Natural killer cell (primary cell): ENCODE measurements around the gene CNPY3. TPM values are rescaled to one million over a fixed set of nuclear protein-coding genes. Genes with fewer than 3 reads are reported as not detected.

Experiments used
- ATAC-seq, 3 donors: fragments of 150-1000 bp in 2 of 3; fragments of 200-7000 bp in 1 of 3; cut with Tn5 transposase; 1 replicate in 1 of 3; 2 replicates in 2 of 3; pipeline ENCODE4 v1.10.0; 2021; ENCODE audit warnings: mild to moderate bottlenecking in 2 of 3, moderate library complexity in 2 of 3
- DNase-seq, 2 donors: peaks; one replicate each; pipeline versions ENCODE4 v3.0.0 to v3.0.0-alpha.2; 2013 to 2021; ENCODE audit warnings: mixed read lengths in 1 of 2
- H3K27ac ChIP-seq: one replicate; pipeline ENCODE4 v1.5.1; 2013; ENCODE audit warnings: mild to moderate bottlenecking, low read length
- H3K27me3 ChIP-seq: one replicate; pipeline ENCODE4 v1.6.1; 2013; ENCODE audit warnings: low read length; ENCODE audit not compliant: control insufficient read depth, insufficient read depth
- H3K36me3 ChIP-seq: one replicate; pipeline ENCODE4 v1.6.1; 2013; ENCODE audit warnings: low read length; ENCODE audit not compliant: control insufficient read depth, insufficient read depth
- H3K4me1 ChIP-seq: one replicate; pipeline ENCODE4 v1.6.1; 2013; ENCODE audit warnings: low read length; ENCODE audit not compliant: control insufficient read depth, insufficient read depth
- H3K4me3 ChIP-seq: one replicate; pipeline ENCODE4 v1.5.1; 2013; ENCODE audit warnings: low read length
- H3K9me3 ChIP-seq: one replicate; pipeline ENCODE4 v1.6.1; 2013; ENCODE audit warnings: low read length; ENCODE audit not compliant: control insufficient read depth, insufficient read depth
- H3K27ac Mint-ChIP-seq, 2 donors: one replicate each; pipeline ENCODE4 v1.8.0; 2022; ENCODE audit warnings: mild to moderate bottlenecking in 2 of 2, mixed read lengths in 2 of 2, moderate library complexity in 1 of 2
- H3K27me3 Mint-ChIP-seq, 2 donors: one replicate each; pipeline ENCODE4 v1.8.0; 2022; ENCODE audit warnings: low read depth in 2 of 2, mixed read lengths in 2 of 2
- H3K36me3 Mint-ChIP-seq: one replicate; pipeline ENCODE4 v1.8.0; 2022; ENCODE audit warnings: mixed read lengths
- H3K4me1 Mint-ChIP-seq, 2 donors: one replicate each; pipeline ENCODE4 v1.8.0; 2022; ENCODE audit warnings: mixed read lengths in 2 of 2
- H3K4me3 Mint-ChIP-seq: one replicate; pipeline ENCODE4 v1.8.0; 2022; ENCODE audit warnings: mild to moderate bottlenecking, moderate library complexity, mixed read lengths
- H3K9me3 Mint-ChIP-seq, 2 donors: one replicate each; pipeline ENCODE4 v1.8.0; 2022; ENCODE audit warnings: mixed read lengths in 2 of 2
- CTCF ChIP-seq: fragments of 200-600 bp; IDR thresholded peaks from one replicate; pipeline ENCODE4 v1.8.0; 2022; ENCODE audit warnings: antibody characterized with exemption
- WGBS: methylation state at CpG from one replicate; pipeline ENCODE4 v1.1.7; 2013; ENCODE audit warnings: missing lambda C conversion rate; ENCODE audit not compliant: insufficient coverage; 5-methylcytosine and 5-hydroxymethylcytosine counted together
- intact Hi-C: fragments of 100-400 bp; cut with micrococcal nuclease; formaldehyde crosslinking; loops from one replicate; pipeline ENCODE4 v1.14.2; 2022
- total RNA-seq, 4 donors: library from RNA; stranded (reverse); fragments of 120-200 nt in 1 of 4; gene quantifications; one replicate each; pipeline versions ENCODE4 v1.2.3 to v1.2.4, GENCODE V29; 2013 to 2022

CNPY3 gene
- total RNA-seq, 3 donors from 2014 or later (not counting 1 experiment from before 2014, with no cell fraction given), result 52.4 to 71.2 (median 59.8) TPM

DNA sequence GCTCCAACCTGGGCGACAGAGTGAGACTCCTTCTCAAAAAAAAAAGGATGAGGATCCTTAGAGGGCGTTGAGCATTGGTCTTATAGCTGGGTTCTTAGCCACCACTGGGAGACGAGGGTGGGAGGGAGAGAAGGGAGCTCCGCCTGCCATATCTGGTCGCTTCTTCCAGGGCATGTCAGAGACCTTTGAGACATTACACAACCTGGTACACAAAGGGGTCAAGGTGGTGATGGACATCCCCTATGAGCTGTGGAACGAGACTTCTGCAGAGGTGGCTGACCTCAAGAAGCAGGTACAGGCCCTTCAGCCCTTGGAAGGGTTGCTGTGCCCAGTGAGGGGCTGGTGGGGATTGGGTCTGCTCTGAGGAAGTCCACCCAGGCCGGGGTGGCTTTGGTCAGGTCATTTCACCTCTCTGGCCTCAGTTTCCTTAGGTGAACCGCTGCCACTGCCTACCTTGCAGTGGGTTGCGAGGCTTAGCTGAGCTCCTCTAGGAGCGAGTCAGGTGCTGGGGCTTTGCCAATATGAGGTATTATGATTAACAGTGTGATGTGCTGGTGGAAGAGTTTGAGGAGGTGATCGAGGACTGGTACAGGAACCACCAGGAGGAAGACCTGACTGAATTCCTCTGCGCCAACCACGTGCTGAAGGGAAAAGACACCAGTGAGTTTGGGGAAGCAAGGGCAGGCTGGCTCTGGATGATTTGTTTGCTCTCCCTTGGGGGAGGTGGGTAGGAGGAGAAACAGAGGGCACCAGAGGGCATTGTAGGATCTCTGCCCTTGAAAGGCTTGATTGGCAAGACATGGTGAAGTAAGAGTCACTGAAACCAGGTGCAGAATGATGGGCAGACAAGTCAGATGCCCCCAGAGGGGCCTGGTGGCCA, 8.5 kb downstream of the CNPY3 start:
- Histone ChIP-seq H3K36me3 (peaks cover 69% of the 10 kb centered on the region), H3K27me3 (no peaks in the 10 kb centered on the region)
- no peak overlapping the region for H3K4me3 Mint-ChIP-seq

DNA sequence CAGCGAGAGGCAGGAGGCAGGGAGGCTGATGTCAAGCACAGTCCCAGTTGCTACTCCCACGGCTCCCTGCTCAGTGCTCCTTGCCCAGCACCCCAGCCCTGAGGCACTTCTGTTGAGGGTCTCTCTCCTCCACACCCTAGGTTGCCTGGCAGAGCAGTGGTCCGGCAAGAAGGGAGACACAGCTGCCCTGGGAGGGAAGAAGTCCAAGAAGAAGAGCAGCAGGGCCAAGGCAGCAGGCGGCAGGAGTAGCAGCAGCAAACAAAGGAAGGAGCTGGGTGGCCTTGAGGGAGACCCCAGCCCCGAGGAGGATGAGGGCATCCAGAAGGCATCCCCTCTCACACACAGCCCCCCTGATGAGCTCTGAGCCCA, 9.1 kb downstream of the CNPY3 start:
- Mint-ChIP-seq H3K27ac (peak overlapping the region in 1 of 2 donors; percentile 72), H3K27me3 (no peaks in the 10 kb centered on the region), H3K9me3 (no peaks in the 10 kb centered on the region), H3K36me3 (peaks cover 7% of the 10 kb centered on the region), H3K4me3 (no peak overlapping the region), H3K4me1 (peaks cover 5 to 19% of the 10 kb centered on the region in 2 donors)
- Histone ChIP-seq H3K4me1 (peaks cover 8% of the 10 kb centered on the region), H3K4me3 (no peak overlapping the region), H3K27me3 (no peaks in the 10 kb centered on the region), H3K9me3 (no peaks in the 10 kb centered on the region), H3K36me3 (peaks cover 67% of the 10 kb centered on the region), H3K27ac (no peak overlapping the region)
- TF ChIP-seq CTCF, result no peak
- intact Hi-C loops, result no loop called here
- 92% methylated on average over 5 of the region's 5 CpGs for WGBS
- no peak for DNase-seq
- ATAC-seq, result no peak

More for the DNA sequence above, 8.5 kb downstream of the CNPY3 start:
- H3K4me3 ChIP-seq, result no peak overlapping the region
- H3K27ac Mint-ChIP-seq, result peak overlapping the region in 1 of 2 donors; percentile 72
- peaks cover 13% of the 10 kb centered on the region for H3K4me1 ChIP-seq
- peaks cover 11 to 25% of the 10 kb centered on the region in 2 donors for H3K4me1 Mint-ChIP-seq
- H3K9me3 ChIP-seq, result no peaks in the 10 kb centered on the region
- peaks cover 7% of the 10 kb centered on the region for H3K36me3 Mint-ChIP-seq
- intact Hi-C loops, result no loop called here
- ATAC-seq (no peak), DNase-seq (no peak)
- TF ChIP-seq CTCF, result no peak
- no peak overlapping the region for H3K27ac ChIP-seq
- H3K9me3 Mint-ChIP-seq, result no peaks in the 10 kb centered on the region
- no peaks in the 10 kb centered on the region for H3K27me3 Mint-ChIP-seq
- 93% methylated on average over 13 of the region's 13 CpGs for WGBS

GRCh38 chr6:42938987-42939809, 9.9 kb downstream of the CNPY3 start:
- peaks cover 7% of the 10 kb centered on the region for H3K36me3 Mint-ChIP-seq
- peak overlapping the region in 1 of 2 donors; percentile 64 for H3K27ac Mint-ChIP-seq
- Histone ChIP-seq H3K4me3 (no peak overlapping the region), H3K36me3 (peaks cover 66% of the 10 kb centered on the region), H3K27ac (no peak overlapping the region), H3K4me1 (peaks cover 5% of the 10 kb centered on the region), H3K27me3 (no peaks in the 10 kb centered on the region), H3K9me3 (no peaks in the 10 kb centered on the region)
- intact Hi-C loops, result no loop called here
- H3K4me3 Mint-ChIP-seq, result no peak overlapping the region
- 97% methylated on average over 9 of the region's 9 CpGs for WGBS
- DNase-seq, result no peak
- no peaks in the 10 kb centered on the region for H3K27me3 Mint-ChIP-seq
- H3K9me3 Mint-ChIP-seq, result no peaks in the 10 kb centered on the region
- peaks cover 5 to 11% of the 10 kb centered on the region in 2 donors for H3K4me1 Mint-ChIP-seq
- TF ChIP-seq CTCF, result no peak
- peak in 1 of 3 donors; percentile 17 for ATAC-seq
